Measurements from ENCODE around the gene FOS. TPM values are rescaled to one million over a fixed set of nuclear protein-coding genes. Genes with fewer than 3 reads are reported as not detected.
A peak's percentile ranks its signal among the peaks of the same experiment; 100 is the strongest.

FOS gene
- total and polyA plus RNA-seq, 2 of the 8 experiments (the other 6 are each of a cell fraction or from before 2014, with no cell fraction given), result 50.2 to 51.8 TPM

DNA sequence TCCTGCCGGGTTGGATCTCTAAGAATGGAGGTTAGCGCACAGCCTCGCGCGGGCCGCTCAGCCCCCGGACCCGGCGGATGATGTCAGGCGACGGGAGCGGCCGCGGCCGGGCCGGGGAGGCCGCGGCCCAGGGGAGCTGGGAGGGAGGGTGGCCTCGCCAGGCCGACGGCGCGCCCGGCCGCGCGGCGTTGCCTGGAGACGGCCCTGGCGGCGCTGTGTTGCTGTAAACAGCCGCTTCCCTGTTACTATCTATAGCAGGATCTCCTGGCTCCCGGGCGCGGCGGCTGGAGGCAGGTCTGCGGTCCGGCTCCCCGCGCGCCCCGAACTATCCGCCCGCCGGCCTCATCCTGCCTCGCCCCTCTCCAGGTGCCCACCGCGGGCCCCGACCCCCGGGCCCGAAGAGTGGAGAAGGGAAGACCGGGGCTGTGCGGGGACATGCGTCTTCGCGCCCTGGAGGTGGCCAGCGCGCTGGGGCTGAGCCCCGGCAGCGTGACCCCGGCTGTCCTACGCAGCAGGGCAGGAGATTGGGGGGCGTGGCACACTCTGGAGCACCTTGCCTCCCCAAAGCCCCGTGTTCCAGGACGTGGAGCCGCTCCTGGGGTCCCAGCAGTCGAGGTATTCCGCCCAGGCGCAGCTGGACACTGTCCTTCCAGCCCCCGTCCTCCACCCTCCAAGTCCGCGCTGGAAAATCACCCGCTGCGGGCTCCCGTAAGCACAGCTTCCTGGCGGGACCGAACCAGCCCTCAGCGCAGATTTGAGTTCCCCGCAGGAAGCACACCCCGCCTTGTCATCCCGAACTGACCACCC, 1.4 kb upstream of the FOS start:
- FAIRE-seq (no peak), DNase-seq (ENCODE audit: low read depth in 1 of 2, low spot score in 2 of 2) (peak in 1 of 2 experiments; percentile 83)
- no peak overlapping the region for H2BK120ac ChIP-seq (replicated peaks; ENCODE audit: low read depth, low read length)
- peak overlapping the region; percentile 78; the same call in 1 of the 2 replicates for H2BK5ac ChIP-seq (ENCODE audit: low read depth, low read length)
- H2BK12ac ChIP-seq (ENCODE audit: low read depth, low read length), result peak overlapping the region; percentile 100
- 1% methylated on average over 46 of the region's 81 CpGs; no CpG with 5 or more reads in 1 of the 2 experiments for WGBS, 2 experiments (ENCODE audit: extremely low coverage in 1 of 2, insufficient coverage in 1 of 2, insufficient read length in 1 of 2, insufficient replicate concordance in 2 of 2, low coverage in 1 of 2, low lambda C conversion rate in 2 of 2, missing lambda C conversion rate in 1 of 2)
- H2BK15ac ChIP-seq (ENCODE audit: low read length), result no peak overlapping the region
- H3K23ac ChIP-seq (ENCODE audit: insufficient read length), result no peak overlapping the region
- H3K27ac ChIP-seq (ENCODE audit: low read depth, low read length), result 0 out of 2 replicates have a peak overlapping the region, but pooled peaks have one; percentile 6
- no peak overlapping the region for H4K91ac ChIP-seq (replicated peaks; ENCODE audit: insufficient read length, low read length)
- H3K18ac ChIP-seq (ENCODE audit: extremely low read depth, low read length), result no peak overlapping the region; the same call in 1 of the 2 replicates
- peaks cover 4 to 7% of the 10 kb centered on the region in 2 experiments for H4K20me1 ChIP-seq (replicated peaks in 1 of 2; ENCODE audit: control insufficient read depth in 1 of 2, insufficient read depth in 2 of 2, low read length in 2 of 2)
- peaks cover 4 to 11% (median 10%) of the 10 kb centered on the region in 4 experiments for H3K4me1 ChIP-seq (replicated peaks in 1 of 4; ENCODE audit: control insufficient read depth in 3 of 4, insufficient read depth in 4 of 4, low read length in 3 of 4)
- H3K4me2 ChIP-seq (ENCODE audit: insufficient read depth in 1 of 2, low read depth in 2 of 2, low read length in 2 of 2), result peak overlapping the region; percentile 92
- no peak overlapping the region for H3K14ac ChIP-seq (ENCODE audit: insufficient read length)
- peaks cover 0 to 26% (median 10%) of the 10 kb centered on the region in 4 experiments; a peak in 5 of 7 replicates for H3K27me3 ChIP-seq (replicated peaks in 1 of 4; ENCODE audit: control insufficient read depth in 3 of 4, extremely low read depth in 1 of 4, insufficient read depth in 3 of 4, low read length in 3 of 4)
- peak overlapping the region; percentile 59 to 86 (median 81); a peak in 6 of 7 replicates for H3K9ac ChIP-seq (replicated peaks in 1 of 4; ENCODE audit: extremely low read depth in 1 of 4, low read depth in 3 of 4, low read length in 3 of 4)
- CTCF ChIA-PET (ENCODE audit: partially characterized antibody), result interaction anchor here (1.9 to 2.0 kb wide), 2 partner anchors 18 to 19 kb away, joined by 7 to 10 read pairs; no protein-coding TSS in a partner anchor
- H3K79me2 ChIP-seq (ENCODE audit: control insufficient read depth in 1 of 2, insufficient read depth in 2 of 2, low read length in 2 of 2), result peaks cover 0 to 12% of the 10 kb centered on the region in 2 experiments; a peak in 2 of 4 replicates
- POLR2A ChIA-PET (ENCODE audit: partially characterized antibody), result interaction anchor here (0.6 to 14.8 kb wide), 20 partner anchors 10 to 156 kb away, joined by 3 to 351 read pairs (median 5); partner anchors contain the start of gene NEK9
- H2AFZ ChIP-seq (ENCODE audit: low read length), result 0 out of 2 replicates have a peak overlapping the region, but pooled peaks have one; percentile 28
- no peak overlapping the region for H3K4ac ChIP-seq (replicated peaks; ENCODE audit: insufficient read length, low read depth, low read length)
- H3K79me1 ChIP-seq (ENCODE audit: low read depth, low read length), result no peaks in the 10 kb centered on the region
- H3K23me2 ChIP-seq (ENCODE audit: low read depth, low read length), result peaks cover 24% of the 10 kb centered on the region; the same call in 1 of the 2 replicates
- H3K56ac ChIP-seq (replicated peaks; ENCODE audit: insufficient read length, low read depth, low read length), result no peak overlapping the region
- no peak overlapping the region for H4K5ac ChIP-seq (ENCODE audit: insufficient read length, low read depth, low read length)
- peak overlapping the region; percentile 92 for H4K8ac ChIP-seq (ENCODE audit: extremely low read depth, insufficient read depth, low read length)
- peaks cover 9 to 14% (median 10%) of the 10 kb centered on the region in 4 experiments; a peak in 7 of 8 replicates for H3K36me3 ChIP-seq (ENCODE audit: control insufficient read depth in 2 of 4, insufficient read depth in 4 of 4, low read length in 3 of 4)
- H2AK5ac ChIP-seq (ENCODE audit: low read depth, low read length), result no peak overlapping the region; the same call in 1 of the 2 replicates
- H3K9me3 ChIP-seq (ENCODE audit: insufficient read depth in 2 of 2, low read depth in 1 of 2, low read length in 1 of 2), result no peaks in the 10 kb centered on the region
- no peak overlapping the region for H2BK20ac ChIP-seq (ENCODE audit: low read length)
- peak overlapping the region; percentile 49 to 78 (median 64) for H3K4me3 ChIP-seq (ENCODE audit: extremely low read depth in 1 of 4, insufficient read depth in 2 of 4, low read depth in 3 of 4, low read length in 4 of 4)
- TF ChIP-seq TAF1 (IDR thresholded peaks at IDR 0.05; ENCODE audit: low read depth, low read length), result peak; percentile 65
- no peak for TF ChIP-seq ZNF274 (IDR thresholded peaks at IDR 0.05; ENCODE audit: borderline replicate concordance, extremely low read depth, low read length)
- TF ChIP-seq BRCA1 (IDR thresholded peaks at IDR 0.05; ENCODE audit: low read depth, low read length), result no peak
- peak in 1 of 2 experiments; percentile 9; a peak in 2 of 4 replicates for TF ChIP-seq RAD21 (IDR thresholded peaks at IDR 0.05 in 1 of 2, conservative IDR thresholded peaks at IDR 0.05 in 1 of 2; ENCODE audit: low read depth in 2 of 2, low read length in 2 of 2)
- TF ChIP-seq CBX8 (IDR thresholded peaks at IDR 0.05; ENCODE audit: borderline replicate concordance, low read depth, low read length), result no peak
- no peak for TF ChIP-seq CHD2 (IDR thresholded peaks at IDR 0.05; ENCODE audit: low read length)
- TF ChIP-seq TCF12 (IDR thresholded peaks at IDR 0.05; ENCODE audit: low read depth, low read length), result no peak
- peak; percentile 42; the same call in 1 of the 2 replicates for TF ChIP-seq SRF (IDR thresholded peaks at IDR 0.05; ENCODE audit: low read depth, low read length)
- TF ChIP-seq NANOG (IDR thresholded peaks at IDR 0.05; ENCODE audit: insufficient read depth, low read depth, low read length, poor library complexity, severe bottlenecking), result peak; percentile 42
- TF ChIP-seq EZH2 (IDR thresholded peaks at IDR 0.05; ENCODE audit: low read depth, low read length, severe bottlenecking), result no peak
- no peak for TF ChIP-seq SP1 (IDR thresholded peaks at IDR 0.05; ENCODE audit: low read depth, low read length)
